Measurements from ENCODE around the gene CTSK.

DNA sequence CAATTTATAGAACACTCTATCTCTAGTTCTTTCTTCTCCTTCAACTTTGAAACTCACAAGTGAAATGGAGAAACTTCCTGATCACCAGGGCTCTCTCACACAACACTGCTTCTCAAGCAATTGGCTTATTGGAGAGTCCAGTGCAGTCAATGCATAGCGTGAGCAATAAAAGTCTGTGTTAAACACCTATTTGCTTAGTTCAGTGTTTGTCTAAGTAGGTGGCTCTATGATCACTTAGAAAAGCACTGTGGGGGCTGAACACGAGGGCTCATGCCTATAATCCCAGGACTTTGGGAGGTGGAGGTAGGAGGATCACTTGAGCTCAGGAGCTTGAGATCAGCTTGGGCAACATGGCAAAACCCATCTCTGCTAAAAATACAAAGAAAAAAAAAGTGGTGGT lies 54.6 kb downstream of the CTSK start:
- TF ChIP-seq, protein P1, sequence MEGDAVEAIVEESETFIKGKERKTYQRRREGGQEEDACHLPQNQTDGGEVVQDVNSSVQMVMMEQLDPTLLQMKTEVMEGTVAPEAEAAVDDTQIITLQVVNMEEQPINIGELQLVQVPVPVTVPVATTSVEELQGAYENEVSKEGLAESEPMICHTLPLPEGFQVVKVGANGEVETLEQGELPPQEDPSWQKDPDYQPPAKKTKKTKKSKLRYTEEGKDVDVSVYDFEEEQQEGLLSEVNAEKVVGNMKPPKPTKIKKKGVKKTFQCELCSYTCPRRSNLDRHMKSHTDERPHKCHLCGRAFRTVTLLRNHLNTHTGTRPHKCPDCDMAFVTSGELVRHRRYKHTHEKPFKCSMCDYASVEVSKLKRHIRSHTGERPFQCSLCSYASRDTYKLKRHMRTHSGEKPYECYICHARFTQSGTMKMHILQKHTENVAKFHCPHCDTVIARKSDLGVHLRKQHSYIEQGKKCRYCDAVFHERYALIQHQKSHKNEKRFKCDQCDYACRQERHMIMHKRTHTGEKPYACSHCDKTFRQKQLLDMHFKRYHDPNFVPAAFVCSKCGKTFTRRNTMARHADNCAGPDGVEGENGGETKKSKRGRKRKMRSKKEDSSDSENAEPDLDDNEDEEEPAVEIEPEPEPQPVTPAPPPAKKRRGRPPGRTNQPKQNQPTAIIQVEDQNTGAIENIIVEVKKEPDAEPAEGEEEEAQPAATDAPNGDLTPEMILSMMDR (conservative IDR thresholded peaks at IDR 0.05; ENCODE audit: low read depth, low read length) = no peak
- no peak for TF ChIP-seq EZH2 (IDR thresholded peaks at IDR 0.05; ENCODE audit: low read length, unreplicated experiment)
- TF ChIP-seq EZH2phosphoT487 (IDR thresholded peaks at IDR 0.05; ENCODE audit: borderline replicate concordance, low read length) = no peak
